Lower leg skin (tissue), 4 donors: ENCODE results near the gene GPR137. TPM values are rescaled to one million over a fixed set of nuclear protein-coding genes. Genes with fewer than 3 reads are reported as not detected.
A peak's percentile ranks its signal among the peaks of the same experiment; 100 is the strongest.

Source experiments
- DNase-seq, 2 donors: peaks; one replicate each; pipeline ENCODE4 v3.0.0-alpha.2; 2019; ENCODE audit warnings: low spot score in 2 of 2
- H3K4me3 ChIP-seq: fragments of 200-600 bp; sonication (generic); 2 replicates; pipeline ENCODE4 v1.5.1; 2017; ENCODE audit warnings: mild to moderate bottlenecking, low read depth; ENCODE audit not compliant: poor library complexity, severe bottlenecking
- CTCF ChIP-seq, 3 donors: fragments of 450-650 bp; IDR thresholded peaks; one replicate each; pipeline ENCODE4 v1.5.1; 2016; ENCODE audit warnings: antibody characterized with exemption in 3 of 3, mild to moderate bottlenecking in 3 of 3, moderate library complexity in 2 of 3
- POLR2A ChIP-seq, 2 donors: fragments of 450-650 bp; IDR thresholded peaks; one replicate each; pipeline ENCODE4 v1.6.1; 2016 to 2017; ENCODE audit warnings: antibody characterized with exemption in 2 of 2, mild to moderate bottlenecking in 1 of 2, moderate library complexity in 1 of 2
- WGBS, 2 donors: methylation state at CpG; one replicate each; pipeline ENCODE4 v1.1.5; 2018; 5-methylcytosine and 5-hydroxymethylcytosine counted together
- intact Hi-C: fragments of 100-400 bp; cut with DNase I; formaldehyde crosslinking; loops from one replicate; pipeline ENCODE4 v1.15.0; 2023; ENCODE audit warnings: low total_unique reads
- total RNA-seq, 4 donors: library from RNA; depleted of rRNA; stranded (reverse); fragments of >200 nt; gene quantifications; one replicate each; pipeline ENCODE4 v1.1.0, GENCODE V29; 2016

Gene GPR137
- total RNA-seq, 4 donors from 2014 or later: 12.2 to 31.6 (median 30.4) TPM

GRCh38 chr11:64240435-64241240, 45.0 kb upstream of the GPR137 start, which contains the start of gene FKBP2:
Gene FKBP2, plus strand, starts transcription at chr11:64241095. Its CDS starts 1,293 bp downstream, at chr11:64242388.
- peak within 1 kb of the TSS; percentile 59 for H3K4me3 ChIP-seq
- intact Hi-C loops: no loop called here
- WGBS, 2 donors: 1% methylated on average over 53 to 55 of the region's 58 CpGs
- DNase-seq: peak; percentile 96 to 99
- TF ChIP-seq POLR2A (IDR thresholded peaks at IDR 0.05) (peak in 1 of 2 donors; percentile 72), CTCF (IDR thresholded peaks at IDR 0.05) (peak in 1 of 3 donors; percentile 11)

- TF ChIP-seq CTCF (IDR thresholded peaks at IDR 0.05): no peak
- no peak for TF ChIP-seq POLR2A (IDR thresholded peaks at IDR 0.05)
- peak overlapping the region; percentile 41 for H3K4me3 ChIP-seq
- intact Hi-C loops: no loop called here
- peak; percentile 99 to 100 for DNase-seq
- 1 to 2% methylated on average over 22 to 24 of the region's 24 CpGs for WGBS, 2 donors
Observed at GRCh38 chr11:64241241-64241490, 44.5 kb upstream of the GPR137 start.

- intact Hi-C loops: no loop called here
- no peak for DNase-seq
- WGBS, 2 donors: 0% methylated on average over 44 to 45 of the region's 63 CpGs
- TF ChIP-seq CTCF (IDR thresholded peaks at IDR 0.05) (no peak), POLR2A (IDR thresholded peaks at IDR 0.05) (no peak)
- H3K4me3 ChIP-seq: peak overlapping the region; percentile 59
Observed at GRCh38 chr11:64241491-64242374, 43.9 kb upstream of the GPR137 start.

- WGBS, 2 donors: 68 to 73% methylated on average over 8 of the region's 8 CpGs
- TF ChIP-seq POLR2A (IDR thresholded peaks at IDR 0.05) (no peak), CTCF (IDR thresholded peaks at IDR 0.05) (no peak)
- intact Hi-C loops: no loop called here
- no peak overlapping the region for H3K4me3 ChIP-seq
- DNase-seq: no peak
Observed at GRCh38 chr11:64243236-64243854, 42.3 kb upstream of the GPR137 start.

GRCh38 chr11:64244107-64244506, 41.5 kb upstream of the GPR137 start:
- TF ChIP-seq CTCF (IDR thresholded peaks at IDR 0.05): no peak
- TF ChIP-seq POLR2A (IDR thresholded peaks at IDR 0.05): no peak
- no peak for DNase-seq
- intact Hi-C loops: no loop called here
- H3K4me3 ChIP-seq: no peak overlapping the region
- WGBS, 2 donors: 55 to 71% methylated on average over 5 of the region's 5 CpGs
